Muscle of arm (tissue), 14 donors: ENCODE measurements around the gene PTGR2. TPM values are rescaled to one million over a fixed set of nuclear protein-coding genes. Genes with fewer than 3 reads are reported as not detected.
"Not testable (repeated sequence)": the region's sequence is repeated elsewhere in the genome, so short reads cannot be mapped to it uniquely, and the experiment has no call there.

Experiments
- DNase-seq: peaks from one replicate; pipeline ENCODE4 v3.0.0-alpha.2; 2013
- long read RNA-seq, 11 donors: transcript quantifications; one replicate each; lab custom pipeline, GENCODE V29; 2026
- polyA plus RNA-seq, 12 donors: library from polyadenylated mRNA; unstranded; fragments of 120-200 nt; gene quantifications; one replicate each; pipeline ENCODE4 v1.2.1, GENCODE V29; 2013; ENCODE audit not compliant: insufficient read length in 12 of 12

Gene PTGR2
- polyA plus RNA-seq = 10 to 100 TPM in 5 of 12 donors, 1 to 10 TPM in 6, not detected in 1; 3.9 to 15.9 (median 9.6) TPM
- long read RNA-seq, donor 1 = 0 reads
- long read RNA-seq, donor 2, transcript PTGR2-204 (10 exons, 2,543 nt) = major isoform, 7 of 7 reads
- long read RNA-seq, donor 2, partial matches to known transcripts = 0 of 7 reads
- long read RNA-seq, donor 2, other reads (novel, unspliced or antisense) = 0 of 7 reads
- long read RNA-seq, donor 3, partial matches to known transcripts = 0 of 2 reads
- long read RNA-seq, donor 3, other reads (novel, unspliced or antisense) = 0 of 2 reads
- long read RNA-seq, donor 4, partial matches to known transcripts = 0 of 1 reads
- long read RNA-seq, donor 4, other reads (novel, unspliced or antisense) = 0 of 1 reads
- long read RNA-seq, donor 5, partial matches to known transcripts = 0 of 1 reads
- long read RNA-seq, donor 5, other reads (novel, unspliced or antisense) = 0 of 1 reads
- long read RNA-seq, donor 6 = 0 reads
- long read RNA-seq, donor 7 = 0 reads
- long read RNA-seq, donor 8, partial matches to known transcripts = 0 of 4 reads
- long read RNA-seq, donor 8, other reads (novel, unspliced or antisense) = 0 of 4 reads
- long read RNA-seq, donor 9, partial matches to known transcripts = 0 of 1 reads
- long read RNA-seq, donor 9, other reads (novel, unspliced or antisense) = 0 of 1 reads
- long read RNA-seq, donor 10, partial matches to known transcripts = 0 of 3 reads
- long read RNA-seq, donor 10, other reads (novel, unspliced or antisense) = 0 of 3 reads
- long read RNA-seq, donor 11, partial matches to known transcripts = 0 of 1 reads
- long read RNA-seq, donor 11, other reads (novel, unspliced or antisense) = 0 of 1 reads

GRCh38 chr14:73851567-73852382 is at the start of gene PTGR2:
Gene PTGR2 (plus strand): TSS chr14:73851831. CDS start chr14:73858863, 7,032 bp downstream.
- DNase-seq = peak; percentile 99

DNA sequence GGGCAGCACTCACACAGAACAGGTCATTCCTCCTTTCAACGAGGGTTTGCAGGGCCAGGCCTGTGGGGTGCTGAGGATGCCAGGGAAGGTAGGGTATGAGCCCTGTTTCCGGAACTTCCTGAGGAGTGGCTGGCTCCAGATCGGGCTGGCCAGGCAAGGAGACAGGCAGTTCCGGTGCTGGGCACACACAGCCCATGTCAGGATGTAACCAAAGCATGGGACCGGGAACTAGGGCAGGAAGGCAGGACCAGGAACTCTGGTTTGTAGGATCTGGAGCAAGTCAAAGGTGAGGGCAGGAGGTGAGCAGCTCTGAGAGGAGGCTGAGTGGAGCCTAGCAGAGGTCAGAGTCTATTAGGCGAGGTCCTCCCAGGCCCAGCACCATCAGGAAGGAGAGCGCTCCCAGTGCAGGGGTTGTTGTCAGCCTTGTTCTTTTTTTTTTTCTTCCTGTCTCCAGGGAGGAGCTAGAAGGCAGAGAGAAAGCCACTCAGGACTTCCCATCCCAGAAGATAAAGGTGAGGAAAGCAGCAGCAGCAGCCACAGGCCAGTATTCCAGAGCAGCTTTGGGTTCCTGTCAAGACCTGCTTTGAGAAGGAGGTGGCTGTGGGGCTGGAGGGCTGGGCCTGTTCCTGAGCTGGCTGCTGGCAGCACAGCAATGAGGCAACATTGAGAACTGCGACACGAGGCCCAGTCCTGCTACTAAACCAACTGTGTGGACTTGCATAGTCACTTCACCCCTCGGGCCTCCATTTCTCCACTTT is 49.0 kb upstream of the PTGR2 start:
- no peak for DNase-seq

DNA sequence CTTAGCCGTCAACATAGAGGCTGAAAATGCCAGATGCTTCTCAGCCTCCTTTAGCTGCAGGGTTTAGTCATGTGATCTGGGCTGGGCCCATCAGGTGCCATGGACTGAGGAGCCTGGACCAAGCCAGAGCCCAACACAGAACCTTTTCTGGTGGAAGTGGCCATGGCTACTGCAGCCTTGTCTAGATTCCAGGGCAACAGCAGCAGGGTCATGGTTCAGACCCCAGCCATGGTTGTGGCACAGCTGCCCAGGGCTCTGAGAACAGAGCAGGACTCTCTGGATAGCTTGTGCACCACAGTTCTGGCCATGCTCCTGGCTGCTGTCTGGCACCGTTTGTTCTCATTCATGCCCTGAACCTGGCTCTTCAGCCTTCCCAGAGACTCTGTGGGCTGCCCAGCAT is 47.0 kb upstream of the PTGR2 start:
- no peak for DNase-seq

DNA sequence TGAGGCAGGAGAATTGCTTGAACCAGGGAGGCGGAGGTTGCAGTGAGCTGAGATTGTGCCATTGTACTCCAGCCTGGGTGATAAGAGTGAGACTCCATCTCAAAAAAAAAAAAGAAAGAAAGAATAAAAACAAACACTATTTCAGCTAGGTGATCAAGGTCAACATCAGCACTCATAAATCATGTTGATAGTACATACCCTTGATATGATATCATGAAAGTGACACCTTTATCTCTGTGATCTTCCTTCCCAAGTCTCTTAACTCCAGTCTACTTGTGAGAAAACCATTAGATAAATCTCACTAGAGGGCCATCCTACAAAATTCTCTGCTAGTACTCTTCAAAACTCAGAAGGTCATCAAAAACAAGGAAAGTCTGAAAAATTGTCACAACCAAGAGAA is 44.2 kb upstream of the PTGR2 start:
- no peak for DNase-seq

DNA sequence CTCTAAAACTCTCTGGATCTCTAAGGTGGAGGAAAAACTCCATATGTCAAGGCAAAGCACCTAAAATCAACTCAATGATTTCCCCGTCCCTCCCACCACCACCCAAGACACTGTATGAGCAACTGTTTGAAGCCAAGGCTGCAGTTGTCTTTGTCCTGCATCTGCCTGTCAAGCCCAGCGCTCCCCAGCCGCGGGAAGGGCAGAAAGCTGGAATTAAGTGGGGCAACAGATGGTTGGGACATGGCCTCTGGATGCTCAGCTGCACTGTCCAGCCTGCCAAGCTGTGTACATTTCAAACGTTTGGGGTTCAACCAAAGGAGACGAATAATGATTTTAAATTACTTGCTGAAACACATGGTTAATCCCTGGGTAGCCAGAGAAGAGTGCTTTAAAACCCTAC is 42.2 kb upstream of the PTGR2 start:
- no peak for DNase-seq

DNA sequence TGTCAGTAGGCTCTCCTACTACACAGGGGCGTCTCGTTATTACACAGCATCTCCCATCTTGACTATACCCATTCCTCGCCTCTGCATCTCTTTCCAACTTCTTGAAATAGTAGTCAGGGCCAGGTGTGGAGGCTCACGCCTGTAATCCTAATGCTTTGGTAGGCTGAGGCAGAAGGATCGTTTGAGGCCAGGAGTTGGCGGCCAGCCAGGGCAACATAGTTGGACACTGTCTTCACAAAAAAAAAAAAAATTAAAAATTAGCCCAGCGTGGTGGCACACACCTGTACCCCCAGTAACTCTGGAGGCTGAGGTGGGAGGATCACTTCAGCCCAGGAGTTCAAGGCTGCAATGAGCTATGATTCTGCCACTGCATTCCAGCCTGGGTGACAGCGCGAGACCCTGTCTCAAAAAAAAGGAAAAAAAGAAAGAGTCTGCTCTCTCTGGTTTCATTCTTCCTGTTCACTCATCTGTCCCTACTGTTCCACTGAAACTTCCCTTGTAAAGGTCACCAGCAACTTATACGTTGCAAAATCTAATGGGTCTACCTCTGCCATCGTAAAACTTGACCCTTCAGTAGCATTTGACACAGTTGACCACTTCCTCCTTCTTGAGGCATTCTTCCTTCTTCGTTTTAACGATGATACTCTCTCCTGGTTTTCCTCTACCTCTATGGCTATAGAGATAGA is 41.0 kb upstream of the PTGR2 start:
- no peak for DNase-seq

GRCh38 chr14:73811164-73811503 is 40.5 kb upstream of the PTGR2 start:
- no peak for DNase-seq

- DNase-seq = no peak
Observed at GRCh38 chr14:73814153-73814552, 37.5 kb upstream of the PTGR2 start.

DNA sequence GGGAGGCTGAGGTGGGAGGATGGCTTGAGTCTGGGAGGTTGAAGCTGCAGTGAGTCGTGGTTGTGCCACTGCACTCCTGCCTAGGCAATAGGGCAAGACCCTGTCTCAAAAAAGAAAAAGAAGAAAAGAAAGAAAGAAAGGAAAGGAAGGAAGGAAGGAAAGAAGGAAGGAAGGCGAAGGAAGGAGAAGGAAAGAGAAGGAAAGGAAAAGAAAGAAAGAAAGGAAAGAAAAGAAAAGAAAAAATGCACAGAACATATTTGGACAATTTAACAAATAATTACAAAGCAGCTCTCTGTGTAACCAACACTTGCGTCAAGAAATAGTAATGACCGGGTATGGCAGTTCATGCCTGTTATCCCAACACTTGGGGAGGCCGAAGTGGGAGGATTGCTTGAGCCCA is 35.8 kb upstream of the PTGR2 start:
- no peak for DNase-seq

GRCh38 chr14:73816393-73816816 is 35.2 kb upstream of the PTGR2 start:
- DNase-seq = no peak

GRCh38 chr14:73817020-73817655 is 34.5 kb upstream of the PTGR2 start:
- no peak for DNase-seq

DNA sequence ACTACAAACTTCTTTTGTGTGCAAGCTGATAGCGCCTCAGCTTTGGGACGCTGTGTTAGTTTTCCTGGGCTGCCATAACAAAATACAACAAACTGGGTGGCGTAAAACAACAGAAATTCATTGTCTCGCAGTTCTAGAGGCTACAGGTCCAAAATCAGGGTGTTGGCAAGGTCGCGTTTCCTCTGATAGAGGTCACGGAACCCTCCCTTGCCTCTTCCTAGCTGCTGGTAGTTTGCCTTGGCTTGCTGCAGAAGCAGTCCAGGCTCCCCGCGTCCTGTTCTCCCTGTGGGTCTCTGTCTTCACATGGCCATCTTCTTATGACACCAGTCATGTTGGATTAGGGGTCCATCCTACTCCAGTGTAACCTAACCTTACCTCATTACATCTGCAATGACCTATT is 32.8 kb upstream of the PTGR2 start:
- no peak for DNase-seq

DNA sequence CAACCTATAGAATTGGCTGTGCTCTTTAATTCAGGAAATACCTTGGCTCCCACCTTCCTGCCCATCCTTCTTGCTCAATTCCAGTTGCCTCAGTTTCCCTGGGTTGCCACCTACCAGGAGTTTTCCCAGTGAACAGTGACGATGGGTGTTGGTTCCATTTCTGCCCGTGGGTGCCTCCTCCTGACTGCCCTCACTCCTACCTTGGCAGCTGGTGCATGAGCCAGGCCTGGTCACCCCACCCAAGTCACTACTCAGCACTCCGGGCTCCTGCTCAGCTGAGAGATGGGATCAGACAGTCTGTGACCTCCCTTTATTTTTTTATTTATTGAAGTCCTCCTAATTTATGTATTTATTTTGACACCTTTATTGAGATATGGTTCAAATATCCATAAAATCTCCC is 31.0 kb upstream of the PTGR2 start:
- DNase-seq = no peak

- DNase-seq = no peak
Observed at GRCh38 chr14:73823339-73823885, 28.2 kb upstream of the PTGR2 start.

DNA sequence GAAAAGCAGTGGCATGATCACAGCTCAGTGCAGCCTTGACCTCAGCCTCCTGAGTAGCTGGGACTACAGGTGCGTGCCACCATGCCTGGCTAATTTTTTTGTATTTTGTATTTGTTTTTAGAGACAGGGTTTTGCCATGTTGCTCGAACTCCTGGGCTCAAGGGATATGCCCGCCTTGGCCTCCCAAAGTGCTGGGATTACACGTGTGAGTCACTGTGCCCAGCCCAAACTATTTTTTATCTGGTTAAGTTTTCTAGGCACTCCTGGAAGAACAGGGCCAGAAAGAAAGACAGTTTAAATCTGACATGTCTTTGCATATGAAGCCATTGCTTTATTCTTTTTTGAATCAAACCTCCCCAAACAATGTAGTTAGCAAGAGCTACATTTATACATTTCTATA is 27.5 kb upstream of the PTGR2 start:
- no peak for DNase-seq

DNA sequence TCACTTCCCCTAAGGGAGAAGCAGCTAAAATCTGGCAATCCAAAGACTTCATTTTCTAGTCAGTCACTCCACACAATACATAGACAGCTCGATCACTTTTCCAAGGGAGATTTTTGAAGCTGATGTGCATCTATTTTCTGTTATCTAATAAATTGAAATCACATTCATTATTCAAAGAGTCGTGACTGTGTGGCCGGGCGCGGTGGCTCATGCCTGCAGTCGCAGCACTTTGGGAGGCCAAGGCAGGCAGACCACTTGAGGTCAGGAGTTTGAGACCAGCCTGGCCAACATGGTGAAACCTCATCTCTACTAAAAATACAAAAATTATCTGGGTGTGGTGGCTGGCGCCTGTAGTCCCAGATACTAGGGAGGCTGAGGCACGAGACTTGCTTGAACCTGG is 27.1 kb upstream of the PTGR2 start:
- DNase-seq = no peak

GRCh38 chr14:73825551-73826188 is 26.0 kb upstream of the PTGR2 start:
- DNase-seq = peak; percentile 94

DNA sequence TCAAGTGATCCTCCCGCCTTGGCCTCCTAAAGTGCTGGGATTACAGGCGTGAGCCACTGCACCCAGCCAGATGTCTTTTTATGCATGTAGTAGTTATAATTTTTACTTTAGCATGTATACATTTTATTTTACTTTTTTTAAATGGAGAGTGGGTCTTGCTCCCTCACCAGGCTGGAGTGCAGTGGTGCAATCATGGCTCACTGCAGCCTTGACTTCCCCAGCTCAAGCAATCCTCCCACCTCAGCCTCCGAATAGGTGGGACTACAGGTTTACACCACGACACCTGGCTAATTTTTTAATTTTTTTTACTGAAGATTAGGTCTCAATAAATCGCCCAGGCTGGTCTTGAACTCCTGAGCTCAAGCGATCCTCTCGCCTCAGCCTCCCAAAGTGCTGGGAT is 24.4 kb upstream of the PTGR2 start:
- DNase-seq = not testable (repeated sequence)

DNA sequence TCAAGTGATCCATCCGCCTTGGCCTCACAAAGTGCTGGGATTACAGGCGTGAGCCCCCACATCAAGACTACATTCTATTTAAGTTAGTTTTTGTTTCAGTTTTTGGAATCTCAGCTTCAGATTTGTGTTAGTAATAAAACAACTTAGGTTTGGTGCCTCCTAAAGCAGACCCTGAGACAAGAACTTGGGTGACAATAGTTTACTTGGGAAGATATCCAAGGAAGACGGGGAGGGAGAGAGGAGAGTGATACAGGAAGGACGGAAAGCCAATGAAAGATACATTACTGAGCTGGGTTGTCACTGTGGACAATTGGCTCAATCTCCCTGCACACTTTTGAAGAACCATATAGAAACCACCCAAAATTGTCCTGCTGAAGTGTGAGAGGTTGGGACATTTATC is 22.6 kb upstream of the PTGR2 start:
- no peak for DNase-seq
